Neural cell (in vitro differentiated cells): Measurements from ENCODE around the gene OR12D3. TPM values are rescaled to one million over a fixed set of nuclear protein-coding genes. Genes with fewer than 3 reads are reported as not detected.

ENCODE experiments used
- H2AFZ ChIP-seq: fragments of 200-600, 300-800 bp; sonication (generic), shearing (Covaris generic); 2 replicates; pipeline ENCODE4 v1.6.0; 2014; ENCODE audit warnings: low read depth, mild to moderate bottlenecking, antibody characterized with exemption, low read length, moderate library complexity
- H3F3A ChIP-seq: fragments of 200-600 bp; shearing (Covaris generic); 2 replicates; pipeline ENCODE4 v1.6.1; 2016; ENCODE audit warnings: mild to moderate bottlenecking, moderate library complexity, mixed read lengths, antibody characterized with exemption, low read length; ENCODE audit not compliant: insufficient read depth, poor library complexity, severe bottlenecking
- H3K27ac ChIP-seq: fragments of 200-600, 300-800 bp; sonication (generic), shearing (Covaris generic); 2 replicates; pipeline ENCODE4 v1.5.1; 2014; ENCODE audit warnings: mild to moderate bottlenecking, low read length, moderate library complexity
- H3K27me3 ChIP-seq: fragments of 300-800, 200-600 bp; sonication (generic), shearing (Covaris generic); 2 replicates; pipeline ENCODE4 v1.6.0; 2014; ENCODE audit warnings: mild to moderate bottlenecking, low read depth, low read length, moderate library complexity; ENCODE audit not compliant: insufficient read depth
- H3K36me3 ChIP-seq: fragments of 300-800, 200-600 bp; sonication (generic), shearing (Covaris generic); 2 replicates; pipeline ENCODE4 v1.5.1; 2014; ENCODE audit warnings: mild to moderate bottlenecking, antibody characterized with exemption, low read length, moderate library complexity; ENCODE audit not compliant: insufficient read depth
- H3K4me2 ChIP-seq: fragments of 300-800, 200-600 bp; sonication (generic), shearing (Covaris generic); 2 replicates; pipeline ENCODE4 v1.6.0; 2014; ENCODE audit warnings: mild to moderate bottlenecking, low read length
- H3K4me3 ChIP-seq: fragments of 300-800, 200-600 bp; sonication (generic), shearing (Covaris generic); 2 replicates; pipeline ENCODE4 v1.5.1; 2014; ENCODE audit warnings: mild to moderate bottlenecking, low read length, moderate library complexity
- H3K79me2 ChIP-seq: fragments of 200-600 bp; shearing (Covaris generic); replicated peaks from 2 replicates; pipeline ENCODE4 v1.6.0; 2014; ENCODE audit warnings: mild to moderate bottlenecking, low read length, moderate library complexity; ENCODE audit not compliant: insufficient read depth
- H3K9ac ChIP-seq: fragments of 300-800, 200-600 bp; sonication (generic), shearing (Covaris generic); 2 replicates; pipeline ENCODE4 v1.6.1; 2016; ENCODE audit warnings: mild to moderate bottlenecking, low read length, mixed read lengths
- H3K9me2 ChIP-seq: fragments of 200-600 bp; shearing (Covaris generic); 2 replicates; pipeline ENCODE4 v1.6.1; 2016; ENCODE audit warnings: mild to moderate bottlenecking, low read length, mixed read lengths; ENCODE audit not compliant: insufficient read depth
- H3K9me3 ChIP-seq: fragments of 200-600, 300-800 bp; sonication (generic), shearing (Covaris generic); 2 replicates; pipeline ENCODE4 v1.6.1; 2016; ENCODE audit warnings: mild to moderate bottlenecking, mixed run types, low read length, moderate library complexity, mixed read lengths
- H4K20me1 ChIP-seq: fragments of 200-600 bp; shearing (Covaris generic); 2 replicates; pipeline ENCODE4 v1.6.1; 2016; ENCODE audit warnings: mild to moderate bottlenecking, mixed run types; ENCODE audit not compliant: insufficient read depth
- CTCF ChIP-seq: fragments of 450-650 bp; IDR thresholded peaks from 2 replicates; pipeline ENCODE4 v1.5.1; 2014; ENCODE audit warnings: antibody characterized with exemption, mild to moderate bottlenecking, moderate library complexity; ENCODE audit not compliant: poor library complexity, severe bottlenecking
- EP300 ChIP-seq: fragments of 450-650 bp; conservative IDR thresholded peaks from 2 replicates; pipeline ENCODE4 v1.6.1; 2014; ENCODE audit warnings: antibody characterized with exemption, mild to moderate bottlenecking, moderate library complexity; ENCODE audit not compliant: poor library complexity, severe bottlenecking
- EZH2 ChIP-seq: fragments of 200-600, 300-800 bp; shearing (Covaris generic), sonication (generic); IDR thresholded peaks from 2 replicates; pipeline ENCODE4 v1.6.1; 2014; ENCODE audit warnings: antibody characterized with exemption, low read length, borderline replicate concordance, mild to moderate bottlenecking; ENCODE audit not compliant: insufficient read depth, poor library complexity, severe bottlenecking
- MXI1 ChIP-seq: fragments of 450-650 bp; conservative IDR thresholded peaks from 2 replicates; pipeline ENCODE4 v1.6.1; 2014; ENCODE audit warnings: antibody characterized with exemption, mild to moderate bottlenecking; ENCODE audit not compliant: poor library complexity, severe bottlenecking
- POLR2AphosphoS5 ChIP-seq: IDR thresholded peaks from 2 replicates; pipeline ENCODE4 v1.6.1; 2012
- RAD21 ChIP-seq: fragments of 450-650 bp; conservative IDR thresholded peaks from 2 replicates; pipeline ENCODE4 v1.6.1; 2014; ENCODE audit warnings: antibody characterized with exemption, mild to moderate bottlenecking, moderate library complexity
- REST ChIP-seq: IDR thresholded peaks from 2 replicates; pipeline ENCODE4 v1.6.1; 2012; ENCODE audit warnings: borderline replicate concordance
- SMC3 ChIP-seq: fragments of 450-650 bp; conservative IDR thresholded peaks from 2 replicates; pipeline ENCODE4 v1.6.1; 2014; ENCODE audit warnings: antibody characterized with exemption, mild to moderate bottlenecking, moderate library complexity; ENCODE audit not compliant: poor library complexity
- TAF1 ChIP-seq: IDR thresholded peaks from 2 replicates; pipeline ENCODE4 v1.6.1; 2012; ENCODE audit warnings: low read depth
- polyA plus RNA-seq: library from polyadenylated mRNA; depleted of rRNA; stranded (reverse); fragments of >200 nt; gene quantifications from 2 replicates; pipeline ENCODE4 v1.2.3, GENCODE V29; 2014

OR12D3 gene
- polyA plus RNA-seq, 1 donor from 2014 or later: not detected

GRCh38 chr6:29345380-29345779 lies 29.7 kb downstream of the OR12D3 start:
- H3K27ac ChIP-seq: no peak overlapping the region
- H3K27me3 ChIP-seq: no peaks in the 10 kb centered on the region
- H3K9ac ChIP-seq: no peak overlapping the region
- H3F3A ChIP-seq: no peaks in the 10 kb centered on the region
- no peaks in the 10 kb centered on the region for H4K20me1 ChIP-seq
- H3K9me3 ChIP-seq: no peaks in the 10 kb centered on the region
- no peaks in the 10 kb centered on the region for H3K36me3 ChIP-seq
- H3K79me2 ChIP-seq: no peaks in the 10 kb centered on the region
- no peak overlapping the region for H2AFZ ChIP-seq
- no peak overlapping the region for H3K4me3 ChIP-seq
- TF ChIP-seq MXI1: no peak
- no peak for TF ChIP-seq EP300
- TF ChIP-seq CTCF: no peak
- TF ChIP-seq POLR2AphosphoS5: no peak
- no peak for TF ChIP-seq RAD21
- no peak for TF ChIP-seq REST
- TF ChIP-seq EZH2: no peak
- no peak for TF ChIP-seq TAF1
- no peak for TF ChIP-seq SMC3
- no peaks in the 10 kb centered on the region for H3K9me2 ChIP-seq
- no peak overlapping the region for H3K4me2 ChIP-seq

GRCh38 chr6:29336269-29336668 lies 38.8 kb downstream of the OR12D3 start:
- H3K9ac ChIP-seq: no peak overlapping the region
- H3K79me2 ChIP-seq: no peaks in the 10 kb centered on the region
- no peaks in the 10 kb centered on the region for H4K20me1 ChIP-seq
- no peaks in the 10 kb centered on the region for H3K27me3 ChIP-seq
- no peaks in the 10 kb centered on the region for H3K36me3 ChIP-seq
- no peak overlapping the region for H3K4me3 ChIP-seq
- H3F3A ChIP-seq: no peaks in the 10 kb centered on the region
- no peaks in the 10 kb centered on the region for H3K9me2 ChIP-seq
- H3K4me2 ChIP-seq: no peak overlapping the region
- H2AFZ ChIP-seq: no peak overlapping the region
- TF ChIP-seq SMC3 (no peak), RAD21 (no peak), REST (no peak), EP300 (no peak), POLR2AphosphoS5 (no peak), CTCF (no peak), TAF1 (no peak)
- H3K27ac ChIP-seq: no peak overlapping the region
- H3K9me3 ChIP-seq: no peaks in the 10 kb centered on the region
